ENCODE results near the gene PRELID3B. TPM values are rescaled to one million over a fixed set of nuclear protein-coding genes. Genes with fewer than 3 reads are reported as not detected.

Gene PRELID3B
- total and polyA plus RNA-seq, 2 of the 13 experiments (the other 11 are each of a cell fraction or from before 2014, with no cell fraction given), result 23.3 to 42.6 TPM

- Histone ChIP-seq H3K4me1 (ENCODE audit: insufficient read depth, low read length) (peaks cover 67% of the 10 kb centered on the region), H3K4me2 (ENCODE audit: low read depth, low read length) (no peak overlapping the region), H3K4me3 (replicated peaks in 1 of 3; ENCODE audit: insufficient read depth in 1 of 3, low read depth in 2 of 3, low read length in 3 of 3) (no peak overlapping the region), H3K79me2 (ENCODE audit: insufficient read depth, low read length) (no peaks in the 10 kb centered on the region), H3K9ac (ENCODE audit: insufficient read depth, low read depth, low read length) (no peak overlapping the region), H3K36me3 (replicated peaks in 1 of 2; ENCODE audit: control insufficient read depth in 1 of 2, insufficient read depth in 2 of 2, low read length in 2 of 2) (peaks cover 46 to 67% of the 10 kb centered on the region in 2 experiments), H4K20me1 (ENCODE audit: insufficient read depth, low read length) (no peaks in the 10 kb centered on the region), H3K27me3 (ENCODE audit: control insufficient read depth in 1 of 2, insufficient read depth in 2 of 2, low read length in 2 of 2) (no peaks in the 10 kb centered on the region), H3K27ac (ENCODE audit: extremely low read length, insufficient read depth, low read length) (no peak overlapping the region), H3K9me3 (ENCODE audit: low read length) (no peaks in the 10 kb centered on the region), H2AFZ (ENCODE audit: low read length) (no peak overlapping the region)
- in situ Hi-C loops (cut with HindIII; ENCODE audit: extremely low pct_ligation_motif_present, low pct_unique_long_range_greater_than_20kb) (no loop called here), intact Hi-C loops (cut with micrococcal nuclease; ENCODE audit: unreplicated experiment) (no loop called here)
- ChIA-PET CTCF (ENCODE audit: low intra/inter-chr PET ratio, low total read pairs) (no interaction called here), POLR2A (interaction anchor here (0.9 to 2.4 kb wide), 8 partner anchors 9 to 104 kb away, joined by 3 to 11 read pairs (median 6); partner anchors contain the start of gene ATP5F1E)
- 96% methylated on average over 23 of the region's 23 CpGs for WGBS (ENCODE audit: low lambda C conversion rate)
- ATAC-seq, result no peak
- no peak for DNase-seq (ENCODE audit: low spot score)
- no peak for FAIRE-seq
- TF ChIP-seq TBX2 (CRISPR knock-in tag; IDR thresholded peaks at IDR 0.05; ENCODE audit: borderline replicate concordance) (0 out of 2 replicates have a peak, but pooled peaks have one; percentile 4), KLF9 (CRISPR knock-in tag; IDR thresholded peaks at IDR 0.05; ENCODE audit: low read depth) (no peak), NFE2L2 (IDR thresholded peaks at IDR 0.05; ENCODE audit: low read length) (no peak), SKIL (CRISPR knock-in tag; IDR thresholded peaks at IDR 0.05; ENCODE audit: borderline replicate concordance) (no peak), SIX4 (CRISPR knock-in tag; IDR thresholded peaks at IDR 0.05) (0 out of 2 replicates have a peak, but pooled peaks have one; percentile 49), ZNF20 (CRISPR knock-in tag; IDR thresholded peaks at IDR 0.05) (no peak), ZBTB38 (CRISPR knock-in tag; IDR thresholded peaks at IDR 0.05) (peak; percentile 33; the same call in 1 of the 2 replicates), HMG20A (CRISPR knock-in tag; IDR thresholded peaks at IDR 0.05; ENCODE audit: borderline replicate concordance) (no peak), ZXDC (CRISPR knock-in tag; IDR thresholded peaks at IDR 0.05) (peak; percentile 19; the same call in 1 of the 2 replicates), ZNF619 (CRISPR knock-in tag; IDR thresholded peaks at IDR 0.05) (no peak), RBM22 (optimal IDR thresholded peaks at IDR 0.05; ENCODE audit: low read length) (peak; percentile 29), ZNF572 (CRISPR knock-in tag; IDR thresholded peaks at IDR 0.05) (no peak)
- no TSS peak for BruUV-seq (replicated peaks)
Measured at GRCh38 chr20:58993332-58994248, 49.0 kb downstream of the PRELID3B start.

Data from HepG2 (cell line).